Lower leg skin (tissue), 4 donors: ENCODE data around the gene SYNRG. TPM values are rescaled to one million over a fixed set of nuclear protein-coding genes. Genes with fewer than 3 reads are reported as not detected.

Experiments used
- DNase-seq, 2 donors: peaks; one replicate each; pipeline ENCODE4 v3.0.0-alpha.2; 2019; ENCODE audit warnings: low spot score in 2 of 2
- H3K4me3 ChIP-seq: fragments of 200-600 bp; sonication (generic); 2 replicates; pipeline ENCODE4 v1.5.1; 2017; ENCODE audit warnings: mild to moderate bottlenecking, low read depth; ENCODE audit not compliant: poor library complexity, severe bottlenecking
- CTCF ChIP-seq, 3 donors: fragments of 450-650 bp; IDR thresholded peaks; one replicate each; pipeline ENCODE4 v1.5.1; 2016; ENCODE audit warnings: antibody characterized with exemption in 3 of 3, mild to moderate bottlenecking in 3 of 3, moderate library complexity in 2 of 3
- POLR2A ChIP-seq, 2 donors: fragments of 450-650 bp; IDR thresholded peaks; one replicate each; pipeline ENCODE4 v1.6.1; 2016 to 2017; ENCODE audit warnings: antibody characterized with exemption in 2 of 2, mild to moderate bottlenecking in 1 of 2, moderate library complexity in 1 of 2
- WGBS, 2 donors: methylation state at CpG; one replicate each; pipeline ENCODE4 v1.1.5; 2018; 5-methylcytosine and 5-hydroxymethylcytosine counted together
- intact Hi-C: fragments of 100-400 bp; cut with DNase I; formaldehyde crosslinking; loops from one replicate; pipeline ENCODE4 v1.15.0; 2023; ENCODE audit warnings: low total_unique reads
- microRNA-seq, 2 donors: library from miRNA; unstranded; fragments of <30 nt; microRNA quantifications; one replicate each; pipeline ENCODE4, GENCODE V29; 2016; ENCODE audit warnings: borderline replicate concordance in 2 of 2, borderline number of aligned reads in 1 of 2
- total RNA-seq, 4 donors: library from RNA; depleted of rRNA; stranded (reverse); fragments of >200 nt; gene quantifications; one replicate each; pipeline ENCODE4 v1.1.0, GENCODE V29; 2016

The SYNRG gene
- total RNA-seq, 4 donors from 2014 or later = 23.3 to 40.7 (median 24.5) TPM

- intact Hi-C loops = no loop called here
- H3K4me3 ChIP-seq = no peak overlapping the region
- TF ChIP-seq POLR2A (IDR thresholded peaks at IDR 0.05) (no peak), CTCF (IDR thresholded peaks at IDR 0.05) (no peak)
- WGBS, 2 donors = 61 to 70% methylated on average over 7 of the region's 7 CpGs
- no peak for DNase-seq
These were observed 139.0 kb downstream of the SYNRG start for GRCh38 chr17:37470181-37470580.

- WGBS, 2 donors = 63 to 64% methylated on average over 1 of the region's 1 CpG
- intact Hi-C loops = no loop called here
- no peak for TF ChIP-seq CTCF (IDR thresholded peaks at IDR 0.05)
- TF ChIP-seq POLR2A (IDR thresholded peaks at IDR 0.05) = no peak
- H3K4me3 ChIP-seq = no peak overlapping the region
- no peak for DNase-seq
These were observed 142.7 kb downstream of the SYNRG start for GRCh38 chr17:37466471-37466870.

- 87 to 89% methylated on average over 7 of the region's 7 CpGs for WGBS, 2 donors
These were observed 144.1 kb downstream of the SYNRG start for GRCh38 chr17:37465069-37465616.

More at GRCh38 chr17:37465069-37465616, 144.1 kb downstream of the SYNRG start:
- no peak for DNase-seq
- TF ChIP-seq POLR2A (IDR thresholded peaks at IDR 0.05) (no peak), CTCF (IDR thresholded peaks at IDR 0.05) (no peak)
- H3K4me3 ChIP-seq = no peak overlapping the region
- intact Hi-C loops = no loop called here

Small RNA genes within 50 kb of the gene (microRNA-seq; reads per million reads assigned to microRNA genes)
- 0 reads per million in 2 donors for gene MIR378J

Other genes with a start within 250 kb of the SYNRG start
- not detected for gene C17orf78, start 233.4 kb downstream of the SYNRG start, total RNA-seq
- gene ACACA, start 202.6 kb downstream of the SYNRG start, total RNA-seq = 10 to 100 TPM; 24.2 to 35.7 (median 31.0) TPM
- gene TADA2A, start 202.5 kb downstream of the SYNRG start, total RNA-seq = 10 to 100 TPM; 10.2 to 17.4 (median 14.4) TPM
- 100 to 1,000 TPM in 3 of 4 donors, 10 to 100 TPM in 1; 76.5 to 133 (median 115) TPM for gene DUSP14, start 119.5 kb downstream of the SYNRG start, total RNA-seq
- gene DDX52, start 34.0 kb upstream of the SYNRG start, total RNA-seq = 10 to 100 TPM; 18.1 to 20.4 (median 19.4) TPM
- not detected for gene HNF1B, start 135.6 kb upstream of the SYNRG start, total RNA-seq